RPMI7951 (cell line): ENCODE data around the gene AURKA. TPM values are rescaled to one million over a fixed set of nuclear protein-coding genes. Genes with fewer than 3 reads are reported as not detected.
"Not testable (repeated sequence)": the region's sequence is repeated elsewhere in the genome, so short reads cannot be mapped to it uniquely, and the experiment has no call there.

Experiments used
- DNase-seq: peaks from one replicate; pipeline ENCODE4 v3.0.0-alpha.2; 2012; ENCODE audit warnings: low read depth
- total RNA-seq: library from RNA; depleted of rRNA; stranded (reverse); fragments of >200 nt; shearing (Covaris generic); gene quantifications from 2 replicates; pipeline ENCODE4 v1.2.3, GENCODE V29; 2014

Gene AURKA
- total RNA-seq, 1 experiment from 2014 or later: 231 TPM

DNA sequence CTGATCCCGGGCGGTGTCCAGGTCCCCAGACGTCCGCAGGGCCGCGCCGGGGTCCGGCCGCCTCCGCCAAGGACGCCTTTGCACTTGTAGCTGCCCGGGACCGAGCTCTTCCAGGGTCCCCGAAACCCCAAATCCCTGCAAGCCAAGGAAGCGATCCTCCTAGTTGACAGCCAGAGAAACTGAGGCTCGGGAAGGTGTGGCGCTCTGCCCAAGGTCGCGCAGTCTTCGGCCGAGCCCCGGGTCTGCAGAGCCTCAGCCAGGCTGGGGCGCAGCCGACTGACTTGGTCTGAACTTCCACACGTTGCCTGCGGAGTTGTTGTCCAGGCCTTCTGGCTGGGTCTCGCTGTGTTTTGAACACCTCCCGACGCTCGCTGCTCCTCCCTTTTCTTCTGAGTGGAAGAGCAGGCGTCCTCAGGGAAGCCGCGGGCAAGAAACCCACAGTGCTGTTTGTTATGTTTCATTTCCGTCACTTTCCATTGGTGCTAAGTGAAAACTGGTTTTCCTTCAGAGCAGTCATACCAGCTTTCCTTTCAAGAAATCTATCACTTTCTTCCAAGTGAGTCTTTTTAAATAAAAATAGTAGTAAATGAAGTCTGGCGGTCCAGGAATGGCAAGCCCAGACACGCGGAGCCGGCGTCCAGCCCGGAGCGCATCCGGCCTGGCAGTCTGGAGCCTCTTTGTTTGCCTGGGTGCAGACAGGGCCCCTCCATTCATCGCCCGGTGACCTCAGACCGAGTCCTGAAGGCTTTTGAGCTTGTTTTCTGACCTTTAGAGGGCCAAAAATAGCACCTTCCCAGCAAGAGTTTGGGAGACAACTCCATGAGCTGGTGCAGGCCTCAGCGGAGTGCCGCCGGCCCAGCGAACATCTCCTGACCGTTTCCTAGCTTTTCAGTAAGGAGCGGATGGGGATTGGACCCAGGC, 32.5 kb downstream of the AURKA start:
- peak; percentile 80 for DNase-seq

DNA sequence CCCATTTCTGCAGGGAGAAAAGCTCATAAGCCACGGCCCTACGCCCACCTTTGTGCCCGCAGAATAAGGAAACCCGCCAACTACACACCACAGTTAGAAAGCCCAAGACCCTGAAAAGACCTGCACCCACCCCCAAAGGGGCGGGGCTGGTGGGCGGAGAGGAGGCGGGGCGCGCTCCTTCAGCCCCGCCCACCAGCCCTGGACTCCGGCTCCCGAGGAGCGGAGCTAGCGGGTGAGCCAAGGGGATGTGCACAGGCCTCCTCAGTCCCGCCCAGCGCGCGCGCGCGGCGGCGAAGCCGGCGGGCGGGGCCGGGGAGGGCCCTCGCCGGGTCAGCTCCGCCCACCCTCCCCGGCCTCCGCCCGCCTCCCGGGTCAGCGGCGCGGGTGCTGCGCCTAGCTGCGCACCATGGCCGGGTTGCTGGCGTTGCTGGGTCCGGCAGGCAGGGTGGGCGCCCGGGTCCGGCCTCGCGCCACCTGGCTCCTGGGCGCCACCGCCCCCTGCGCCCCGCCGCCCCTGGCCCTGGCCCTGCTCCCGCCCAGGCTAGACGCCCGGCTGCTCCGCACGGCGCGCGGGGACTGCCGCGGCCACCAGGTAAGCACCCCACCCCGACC, 33.3 kb downstream of the AURKA start, which contains the start of gene FAM210B:
Gene FAM210B, plus strand, starts transcription at position 375 of the 612 bp plus-strand sequence. Its CDS starts 32 bp downstream, at position 407.
- peak; percentile 93 for DNase-seq

DNA sequence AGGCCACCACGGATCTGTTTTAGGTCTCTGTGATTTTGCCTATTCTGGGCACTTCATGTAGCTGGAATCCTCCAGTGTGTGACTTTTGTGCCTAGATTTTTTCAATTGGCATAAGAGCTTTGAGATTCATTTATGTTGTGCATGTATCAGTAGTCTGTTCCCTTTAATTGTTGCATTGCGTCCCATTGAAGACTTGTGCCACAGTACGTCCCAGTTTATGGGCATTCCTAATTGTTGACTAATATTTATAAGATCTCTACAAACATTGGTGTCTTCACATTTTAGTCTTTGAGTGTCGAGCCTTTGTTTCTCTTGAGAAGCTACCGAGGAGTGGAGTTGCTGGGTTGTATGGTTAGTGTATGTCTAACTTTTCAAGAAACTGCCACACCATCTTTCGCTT, 33.9 kb downstream of the AURKA start:
- peak; percentile 38 for DNase-seq

DNA sequence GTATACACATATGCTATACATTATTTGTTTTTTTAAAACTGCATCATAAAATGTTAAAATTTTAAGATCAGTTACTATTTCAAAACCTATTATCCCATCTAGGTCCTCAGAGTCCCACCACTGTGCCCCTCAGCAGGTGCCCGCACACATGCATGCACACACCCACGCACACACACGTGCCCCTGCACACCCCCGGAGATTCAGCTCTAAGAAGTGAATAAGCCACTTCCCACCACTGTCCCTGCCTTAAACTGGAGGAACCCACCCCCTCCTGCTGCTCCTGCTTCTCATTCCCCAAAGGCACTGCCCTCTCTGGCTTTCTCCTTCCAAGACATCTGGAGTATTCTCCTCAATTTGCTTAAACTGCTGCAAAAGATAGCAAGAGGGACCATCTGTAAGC, 38.7 kb downstream of the AURKA start:
- no peak for DNase-seq

DNA sequence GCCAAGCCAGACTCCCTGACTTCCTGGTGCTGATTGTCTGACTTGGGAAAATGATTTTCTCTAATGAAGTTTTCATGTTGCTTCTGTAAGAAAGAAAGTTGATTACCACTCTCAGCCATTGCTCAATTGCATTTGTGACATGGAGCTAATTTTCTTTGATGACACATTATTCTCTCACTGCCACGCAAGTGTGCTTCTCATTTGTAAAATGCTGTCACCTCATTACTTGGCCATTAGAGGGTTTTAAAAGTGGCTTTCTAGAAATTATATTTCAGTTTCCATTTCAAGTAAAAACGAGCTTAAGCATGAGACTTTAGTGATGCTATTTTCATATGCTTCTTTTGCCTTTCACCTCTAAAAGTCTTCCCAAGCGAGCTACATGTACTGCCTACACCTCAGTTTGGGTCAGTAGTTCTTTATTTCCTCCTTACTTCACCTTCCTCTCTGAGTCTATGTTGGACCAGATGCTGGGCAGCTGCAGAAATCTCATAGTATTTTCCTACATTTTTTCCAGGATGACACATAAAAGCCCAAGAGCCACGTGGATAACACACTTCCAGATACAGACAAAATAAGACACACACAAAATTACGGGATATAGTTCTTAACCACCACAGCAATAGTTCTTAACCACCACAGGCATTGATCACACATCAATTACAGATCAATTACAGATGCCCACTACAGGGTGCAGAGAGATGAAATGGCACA, 39.5 kb downstream of the AURKA start:
- DNase-seq: peak; percentile 29

DNA sequence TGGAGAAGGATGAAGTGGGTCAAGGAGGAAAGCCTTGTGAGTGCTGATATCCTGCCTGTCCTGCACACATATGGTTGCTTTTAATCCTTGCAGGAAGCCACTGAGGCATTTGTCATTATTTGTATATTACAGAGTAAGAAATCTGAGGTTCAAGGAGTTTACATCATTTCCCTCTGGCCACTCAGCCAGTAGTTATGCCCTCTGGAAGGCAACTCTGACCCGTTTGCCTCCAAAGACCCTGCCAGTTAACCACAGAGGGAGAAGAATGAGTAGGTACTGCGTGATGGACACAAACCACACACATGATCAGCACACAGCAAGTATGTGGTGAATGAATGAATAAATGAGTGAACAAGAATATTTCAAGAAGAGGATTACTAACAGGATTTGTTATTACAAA, 41.2 kb downstream of the AURKA start:
- peak; percentile 49 for DNase-seq

DNA sequence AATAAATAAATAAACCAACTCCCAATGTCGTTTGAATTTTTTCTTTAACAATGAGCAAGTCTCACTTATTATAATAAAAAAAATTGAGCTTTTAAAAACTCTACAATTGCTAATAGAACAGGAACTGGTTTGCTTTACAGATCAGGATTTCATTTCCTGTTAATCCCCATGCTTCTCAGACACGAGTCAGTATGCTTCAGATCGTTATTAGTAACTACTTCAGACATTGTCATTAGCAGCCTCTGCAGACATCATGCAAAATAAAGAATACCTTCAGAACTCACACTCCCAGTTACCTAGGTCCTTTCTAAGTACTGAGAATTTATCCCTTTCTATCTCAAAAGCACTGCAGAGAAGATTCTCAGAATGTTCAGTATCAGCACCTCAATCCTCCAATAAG, 43.3 kb downstream of the AURKA start:
- DNase-seq: no peak

DNA sequence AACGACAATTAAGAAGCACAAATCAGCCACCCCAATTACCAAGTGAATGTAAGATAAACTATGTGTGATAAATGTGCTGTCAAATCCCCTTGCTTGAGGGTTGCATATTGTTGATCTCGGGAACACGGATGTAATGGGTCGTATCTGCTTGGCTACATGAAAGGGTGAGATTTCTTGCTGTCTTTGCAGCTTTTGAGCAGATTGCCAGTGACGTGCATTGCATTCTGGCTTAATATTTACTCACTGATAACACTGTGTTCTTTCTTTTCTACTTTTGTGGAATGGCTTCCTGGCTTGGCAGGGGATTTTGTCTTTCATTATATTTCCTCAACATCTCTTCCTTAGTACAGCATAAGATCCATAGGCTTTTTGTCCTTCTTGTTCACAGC, 43.7 kb downstream of the AURKA start:
- no peak for DNase-seq

DNA sequence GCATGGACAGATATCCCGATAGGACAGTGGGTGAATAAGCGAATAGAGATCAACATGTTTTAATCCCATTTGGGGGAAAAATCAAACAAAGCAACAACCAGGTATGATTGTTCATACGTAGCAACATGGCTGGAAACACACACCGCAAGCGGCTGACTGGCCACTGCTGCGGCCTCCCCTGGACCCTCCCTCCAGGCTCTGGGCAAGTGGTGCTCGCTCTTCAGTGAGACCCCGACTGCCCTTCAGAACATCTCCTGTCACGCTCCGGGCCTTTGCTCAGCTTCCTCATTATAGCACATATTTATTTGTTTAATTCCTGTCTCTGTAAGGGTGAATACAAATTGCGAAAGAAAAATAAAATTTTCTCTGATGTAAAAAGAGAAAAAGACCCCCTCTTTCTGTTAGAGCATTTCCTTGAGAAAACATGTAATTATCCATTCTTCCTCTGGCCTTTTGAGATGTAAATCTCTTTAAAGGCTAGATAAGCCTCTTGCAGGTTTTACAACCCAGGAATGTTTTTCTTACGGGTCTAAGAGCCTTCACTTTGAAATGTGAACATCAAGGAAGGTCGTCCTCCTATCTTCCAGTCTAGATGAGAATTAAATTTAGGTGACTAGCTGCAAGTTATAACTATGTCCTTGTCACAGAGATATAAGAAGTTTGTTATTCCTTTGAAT, 44.2 kb downstream of the AURKA start:
- no peak for DNase-seq

DNA sequence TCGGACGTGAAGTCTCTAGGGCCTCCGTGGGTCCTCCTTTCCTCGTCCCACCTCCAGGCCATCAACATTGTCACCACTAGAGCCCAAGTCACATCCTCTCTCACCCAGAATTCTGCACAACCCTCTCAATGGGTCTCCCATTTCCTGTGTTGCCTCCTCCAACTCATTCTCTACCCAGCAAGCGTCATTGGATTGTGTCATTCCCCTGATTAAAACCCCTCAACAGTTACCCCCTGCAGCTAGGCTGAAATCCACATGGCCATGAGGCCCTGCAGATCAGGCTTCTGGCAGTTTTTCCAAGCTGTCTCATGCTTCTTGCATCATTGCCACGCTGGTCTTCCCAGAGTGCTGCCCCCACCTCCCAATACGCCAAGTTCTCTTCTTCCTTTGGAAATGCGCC, 46.1 kb downstream of the AURKA start:
- no peak for DNase-seq

DNA sequence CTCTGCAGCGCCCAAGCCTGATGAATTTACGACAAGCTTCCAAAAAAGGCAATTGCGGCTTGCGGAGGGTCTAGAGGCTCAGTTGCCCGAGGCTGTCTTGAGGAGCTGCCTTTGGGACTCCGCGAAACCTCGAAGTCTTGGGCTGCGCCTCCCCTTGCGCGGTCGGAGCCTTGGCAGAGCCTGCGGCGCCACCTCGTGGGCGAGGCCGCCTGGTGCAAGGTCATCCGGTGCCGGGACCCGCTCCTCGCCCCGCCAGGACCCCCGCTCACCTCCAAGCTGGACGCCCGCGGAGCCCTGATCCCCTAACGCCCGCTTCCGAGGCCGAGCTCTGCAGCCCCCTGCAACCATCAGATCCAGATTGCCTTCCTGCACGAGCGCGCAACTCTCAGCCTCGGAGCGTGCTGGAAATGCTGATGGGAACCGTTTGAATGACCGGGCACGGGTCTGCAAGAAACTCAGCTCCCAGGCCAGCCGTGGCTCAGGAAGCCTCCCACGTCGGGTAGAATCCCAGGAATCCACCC, 48.1 kb downstream of the AURKA start:
- peak; percentile 56 for DNase-seq

DNA sequence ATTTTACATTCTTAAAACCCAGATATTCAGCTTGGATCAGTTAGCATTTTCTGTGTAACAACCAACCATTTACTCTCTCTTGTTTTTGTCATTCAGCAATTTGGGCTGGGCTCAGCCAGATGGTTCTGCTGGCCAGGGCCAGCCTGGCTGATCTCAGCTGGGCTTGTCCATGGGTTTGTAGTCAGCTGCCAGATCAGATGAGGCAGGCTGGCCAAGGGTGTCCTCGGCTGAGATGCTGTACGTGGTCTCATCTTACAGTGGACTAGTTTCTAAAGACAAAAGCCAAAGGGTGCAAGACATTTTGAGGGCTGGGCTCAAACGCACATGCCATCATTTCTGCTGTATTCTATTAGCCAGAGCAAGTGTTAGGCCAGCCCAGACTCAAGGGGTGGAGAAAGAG, 49.2 kb downstream of the AURKA start:
- DNase-seq: no peak

DNA sequence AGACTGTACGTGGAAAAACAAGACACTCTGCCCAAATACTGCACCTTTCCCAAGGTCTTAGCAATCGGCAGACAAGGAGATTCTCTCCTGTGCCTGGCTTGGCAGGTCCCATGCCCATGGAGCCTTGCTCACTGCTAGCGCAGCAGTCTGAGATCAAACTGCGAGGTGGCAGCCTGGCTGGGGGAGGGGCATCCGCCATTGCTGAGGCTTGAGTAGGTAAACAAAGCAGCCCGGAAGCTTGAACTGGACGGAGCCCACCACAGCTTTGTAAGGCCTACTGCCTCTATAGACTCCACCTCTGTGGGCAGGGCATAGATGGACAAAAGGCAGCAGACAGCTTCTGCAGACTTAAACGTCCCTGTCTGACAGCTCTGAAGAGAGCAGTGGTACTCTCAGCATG, 55.3 kb downstream of the AURKA start:
- not testable (repeated sequence) for DNase-seq

DNA sequence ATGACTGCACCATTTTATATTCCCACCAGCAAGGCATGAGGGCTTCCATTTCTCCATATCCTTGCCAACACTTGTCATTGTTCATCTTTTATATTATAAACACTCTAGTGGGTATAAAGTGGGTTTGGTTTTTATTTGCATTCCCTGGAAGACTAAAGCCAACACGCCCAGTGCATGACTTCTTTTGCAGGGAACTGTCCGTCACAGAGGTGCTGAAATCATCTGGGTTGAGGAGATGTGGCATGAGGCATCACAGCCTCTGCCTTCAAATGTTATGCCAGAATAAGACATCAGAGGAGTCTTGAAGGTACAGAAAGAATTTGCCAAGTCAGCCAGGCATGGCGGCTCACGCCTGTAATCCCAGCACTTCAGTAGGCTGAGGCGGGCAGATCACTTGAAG, 63.2 kb downstream of the AURKA start:
- peak; percentile 34 for DNase-seq

DNA sequence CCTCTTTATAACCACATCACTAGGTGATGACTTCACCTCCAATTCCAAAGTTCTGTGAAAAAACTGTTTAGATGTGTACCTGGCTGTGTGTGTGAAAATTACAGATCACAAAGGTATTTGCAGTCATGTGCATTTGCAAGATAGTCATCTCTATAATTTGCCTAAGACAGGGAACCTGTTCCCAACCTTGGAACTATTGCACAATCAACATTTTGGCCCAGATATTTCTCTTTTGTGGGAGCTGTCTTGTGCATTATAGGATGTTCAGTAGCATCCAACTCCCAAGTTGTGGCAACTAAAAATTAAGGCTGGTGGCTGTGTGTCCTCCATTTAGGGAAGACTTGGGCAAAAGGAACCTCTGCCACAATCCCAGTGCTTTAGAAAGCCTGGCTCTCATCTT, 67.2 kb downstream of the AURKA start:
- DNase-seq: no peak

DNA sequence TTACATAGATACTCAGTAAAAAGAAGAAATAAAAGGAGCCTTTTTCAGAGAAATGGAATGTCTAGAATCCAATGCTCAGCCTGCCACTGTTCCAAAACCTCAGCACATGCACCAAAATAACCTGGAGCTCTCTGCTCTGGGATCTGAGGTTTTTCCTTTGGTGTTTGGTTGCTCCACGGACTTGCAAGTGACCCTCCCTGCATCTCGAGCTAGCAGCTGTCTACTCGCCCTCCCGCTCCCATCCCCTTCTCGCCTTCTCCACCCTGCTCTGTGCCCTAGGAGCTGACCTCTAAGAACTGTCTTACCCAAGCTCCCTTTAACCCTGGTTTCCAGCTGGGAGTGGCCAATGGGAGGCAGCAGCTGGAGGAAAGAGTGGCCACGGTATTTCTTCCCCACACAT, 68.4 kb downstream of the AURKA start:
- DNase-seq: no peak

DNA sequence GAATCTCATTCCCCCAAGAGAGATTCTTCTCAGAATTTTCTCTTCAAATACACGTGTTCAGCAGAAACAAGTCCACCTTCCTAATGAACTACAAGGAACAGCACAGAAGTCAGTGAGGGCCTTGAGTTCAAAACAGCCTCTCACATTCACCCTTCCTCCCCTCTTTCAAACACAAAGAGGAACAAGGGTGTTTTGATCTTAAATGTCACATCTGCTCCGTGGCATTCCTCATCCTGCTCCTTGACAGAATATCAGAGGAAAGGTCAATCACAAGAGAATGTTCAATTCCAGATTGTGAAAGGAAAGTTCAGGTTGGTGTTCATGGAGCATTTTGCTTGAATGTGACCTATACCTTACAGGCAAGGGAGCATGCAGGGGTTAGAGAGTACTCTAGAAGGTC, 68.8 kb downstream of the AURKA start:
- no peak for DNase-seq

DNA sequence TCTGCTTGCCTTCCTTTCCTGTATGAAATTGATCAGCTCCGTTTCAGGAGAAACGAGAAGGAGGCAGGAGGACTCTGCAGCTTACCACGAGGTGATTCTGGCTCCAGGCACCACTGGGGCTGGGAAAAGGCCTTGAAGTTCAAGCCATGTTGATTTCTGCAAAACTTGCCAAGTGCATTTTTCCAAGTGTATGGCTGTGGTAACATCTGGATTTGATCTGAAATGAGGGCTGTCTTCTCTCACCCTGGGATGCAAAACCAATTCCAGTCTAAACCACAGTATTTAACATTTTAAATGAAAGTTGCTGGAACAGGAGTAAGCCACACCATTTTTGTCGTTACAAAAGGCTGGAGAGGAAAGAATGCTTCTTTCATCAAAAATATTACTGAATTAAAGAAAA, 69.3 kb downstream of the AURKA start:
- peak; percentile 18 for DNase-seq
